Endothelial cell of umbilical vein (primary cell): Measurements from ENCODE around the gene DMRT1. TPM values are rescaled to one million over a fixed set of nuclear protein-coding genes. Genes with fewer than 3 reads are reported as not detected.

Experiments
- BruUV-seq: library from RNA; stranded (reverse); fragments of 400-500 nt; replicated peaks from 2 replicates; lab custom pipeline; 2021; lab: Mats Ljungman, UMichigan
- CTCF ChIA-PET: fragments of 300-600, 350-600 bp; sonication (Branson Sonifier 250); formaldehyde crosslinking; loops from one replicate; lab custom pipeline; 2021; ENCODE audit warnings: antibody characterized with exemption, inconsistent platforms; lab: Charles Lee
- POLR2A ChIA-PET: fragments of 300-600, 350-600 bp; sonication (Branson Sonifier 250); formaldehyde crosslinking; loops from one replicate; lab custom pipeline; 2021; ENCODE audit warnings: antibody characterized with exemption, inconsistent platforms; lab: Charles Lee
- DNase-seq: peaks from one replicate; pipeline ENCODE4 v3.0.0-alpha.2; 2011; ENCODE audit warnings: low read depth, low spot score
- FAIRE-seq: peaks from 2 replicates; lab custom pipeline; 2011; peaks lifted over from hg19 to GRCh38; lab: Jason Lieb, UNC
- H2AFZ ChIP-seq: 2 replicates; pipeline ENCODE4 v1.6.0; 2012; ENCODE audit warnings: low read depth, low read length, control low read depth, inconsistent platforms
- H3K27ac ChIP-seq: 2 replicates; pipeline ENCODE4 v1.5.1; 2011; ENCODE audit warnings: low read depth, mild to moderate bottlenecking, control low read depth, low read length, moderate library complexity; ENCODE audit not compliant: insufficient read depth
- H3K27me3 ChIP-seq, 2 experiments: 2 replicates each; pipeline versions ENCODE4 v1.6.0 to v1.6.1; 2011; ENCODE audit warnings: low read length in 2 of 2, mixed read lengths in 1 of 2; ENCODE audit not compliant: control insufficient read depth in 2 of 2, insufficient read depth in 2 of 2
- H3K36me3 ChIP-seq, 2 experiments: 2 replicates in 1 of 2; 3 replicates in 1 of 2; pipeline ENCODE4 v1.5.1; 2011; ENCODE audit warnings: low read length in 2 of 2, mild to moderate bottlenecking in 1 of 2, moderate library complexity in 1 of 2; ENCODE audit not compliant: control insufficient read depth in 2 of 2, insufficient read depth in 2 of 2; ENCODE audit errors: extremely low read depth in 1 of 2
- H3K4me1 ChIP-seq: 3 replicates; pipeline ENCODE4 v1.5.1; 2011; ENCODE audit warnings: mild to moderate bottlenecking, low read length; ENCODE audit not compliant: control insufficient read depth, insufficient read depth; ENCODE audit errors: extremely low read depth
- H3K4me2 ChIP-seq: 2 replicates; pipeline ENCODE4 v1.6.1; 2011; ENCODE audit warnings: low read length, control low read depth, mixed read lengths; ENCODE audit not compliant: insufficient read depth
- H3K4me3 ChIP-seq, 3 experiments: fragments of 200-600 bp in 1 of 3; sonication (generic), shearing (Covaris generic) in 1 of 3; replicated peaks in 1 of 3; 2 replicates each; pipeline ENCODE4 v1.5.1; 2011 to 2016; ENCODE audit warnings: control low read depth in 3 of 3, low read length in 3 of 3, mild to moderate bottlenecking in 2 of 3, inconsistent platforms in 1 of 3, low read depth in 1 of 3, moderate library complexity in 1 of 3; ENCODE audit not compliant: insufficient read depth in 1 of 3
- H3K79me2 ChIP-seq: 2 replicates; pipeline ENCODE4 v1.6.0; 2012; ENCODE audit warnings: low read length, inconsistent platforms; ENCODE audit not compliant: control insufficient read depth, insufficient read depth
- H3K9ac ChIP-seq: replicated peaks from 2 replicates; pipeline ENCODE3; 2011; ENCODE audit warnings: low read length, control low read depth; ENCODE audit not compliant: insufficient read depth; ENCODE audit errors: extremely low read depth
- H3K9me1 ChIP-seq: replicated peaks from 3 replicates; pipeline ENCODE4 v1.6.0; 2011; ENCODE audit warnings: mild to moderate bottlenecking, low read length; ENCODE audit not compliant: control insufficient read depth, insufficient read depth; ENCODE audit errors: extremely low read depth
- H3K9me3 ChIP-seq: replicated peaks from 2 replicates; pipeline ENCODE4 v1.5.1; 2012; ENCODE audit warnings: low read length, inconsistent platforms; ENCODE audit not compliant: control insufficient read depth, insufficient read depth
- H4K20me1 ChIP-seq: replicated peaks from 2 replicates; pipeline ENCODE3; 2011; ENCODE audit warnings: mild to moderate bottlenecking, low read length; ENCODE audit not compliant: control insufficient read depth, insufficient read depth; ENCODE audit errors: extremely low read depth
- CTCF ChIP-seq, 2 donors: IDR thresholded peaks; 1 replicate in 1 of 2; 2 replicates in 1 of 2; pipeline ENCODE4 v1.5.1; 2011; ENCODE audit warnings: low read length in 2 of 2, mild to moderate bottlenecking in 2 of 2, moderate library complexity in 2 of 2, control low read depth in 1 of 2, inconsistent platforms in 1 of 2, low read depth in 1 of 2; ENCODE audit not compliant: insufficient read depth in 1 of 2; ENCODE audit errors: extremely low read depth in 1 of 2
- EZH2 ChIP-seq: IDR thresholded peaks from 2 replicates; pipeline ENCODE4 v1.6.1; 2012; ENCODE audit warnings: borderline replicate concordance, low read depth, mild to moderate bottlenecking, moderate library complexity, low read length, inconsistent platforms; ENCODE audit not compliant: severe bottlenecking
- FOS ChIP-seq: IDR thresholded peaks from 2 replicates; pipeline ENCODE4 v1.6.1; 2011; ENCODE audit warnings: mild to moderate bottlenecking, low read length, moderate library complexity, borderline replicate concordance; ENCODE audit not compliant: insufficient read depth
- GATA2 ChIP-seq: IDR thresholded peaks from 2 replicates; pipeline ENCODE4 v1.7.0; 2011; ENCODE audit warnings: low read depth, mild to moderate bottlenecking, moderate library complexity, mixed read lengths, low read length; ENCODE audit not compliant: insufficient read length, insufficient read depth
- JUN ChIP-seq: IDR thresholded peaks from 2 replicates; pipeline ENCODE4 v1.6.1; 2011; ENCODE audit warnings: borderline replicate concordance, low read depth; ENCODE audit not compliant: insufficient read length, insufficient read depth
- MAX ChIP-seq: IDR thresholded peaks from 2 replicates; pipeline ENCODE4 v1.6.1; 2011; ENCODE audit not compliant: insufficient read depth, insufficient read length
- MYC ChIP-seq: IDR thresholded peaks from one replicate; pipeline ENCODE4 v1.6.1; 2011; ENCODE audit warnings: mild to moderate bottlenecking, low read depth, low read length
- POLR2A ChIP-seq: IDR thresholded peaks from 2 replicates; pipeline ENCODE4 v1.6.1; 2012; ENCODE audit warnings: low read depth, mild to moderate bottlenecking, control low read depth, low read length
- POLR2AphosphoS5 ChIP-seq: IDR thresholded peaks from 2 replicates; pipeline ENCODE4 v1.6.1; 2012; ENCODE audit warnings: low read depth, mild to moderate bottlenecking, control low read depth, low read length, moderate library complexity; ENCODE audit not compliant: insufficient read depth
- dilution Hi-C: fragments of 300-500 bp; cut with MboI; formaldehyde crosslinking; loops from one replicate; pipeline ENCODE4 v1.15.0; 2019; ENCODE audit warnings: low sequenced_read_pairs; ENCODE audit not compliant: extremely low pct_ligation_motif_present
- intact Hi-C: fragments of 100-400 bp; cut with micrococcal nuclease; formaldehyde crosslinking; loops from one replicate; pipeline ENCODE4 v1.10.0; 2022
- polyA plus RNA-seq, 4 experiments: library from polyadenylated mRNA; depleted of rRNA in 3 of 4; stranded (reverse) in 3 of 4; unstranded in 1 of 4; fragments of >200 nt; gene quantifications; 2 replicates each; pipeline versions ENCODE4 v1.2.1 to v1.2.3, GENCODE V29; 2011 to 2012; ENCODE audit warnings: missing spikeins in 1 of 4
- total RNA-seq: library from RNA; stranded (reverse); gene quantifications from 2 replicates; pipeline ENCODE4 v1.2.3, GENCODE V29; 2021

Gene DMRT1
- total and polyA plus RNA-seq, 2 donors (not counting 3 experiments of a cell fraction or from before 2014, with no cell fraction given) = 0.08 to 0.20 TPM

GRCh38 chr9:875119-875962 is 33.8 kb downstream of the DMRT1 start:
- Histone ChIP-seq H4K20me1 (no peaks in the 10 kb centered on the region), H3K36me3 (no peaks in the 10 kb centered on the region), H3K4me3 (no peak overlapping the region), H3K79me2 (no peaks in the 10 kb centered on the region), H3K9me1 (no peaks in the 10 kb centered on the region), H2AFZ (no peak overlapping the region), H3K9ac (no peak overlapping the region), H3K4me2 (no peak overlapping the region), H3K4me1 (no peaks in the 10 kb centered on the region), H3K27ac (no peak overlapping the region), H3K27me3 (no peaks in the 10 kb centered on the region), H3K9me3 (no peaks in the 10 kb centered on the region)
- dilution Hi-C loops (no loop called here), intact Hi-C loops (no loop called here)
- CTCF ChIA-PET = interaction anchor here (1.3 kb wide), 1 partner anchor 20 kb away, joined by 3 read pairs; no protein-coding TSS in a partner anchor
- TF ChIP-seq EZH2 (no peak), POLR2AphosphoS5 (no peak), GATA2 (no peak), POLR2A (no peak), JUN (no peak), MYC (no peak), MAX (no peak), FOS (no peak), CTCF (IDR thresholded peaks at IDR 0.05; ENCODE audit: extremely low read depth in 1 of 2, insufficient read depth in 1 of 2, low read depth in 1 of 2, low read length in 2 of 2) (no peak)
- FAIRE-seq (no peak), DNase-seq (no peak)
- POLR2A ChIA-PET = no interaction called here
- no TSS peak for BruUV-seq
